GM18873 (cell line): Measurements from ENCODE around the gene ZNF548.
"Not testable (repeated sequence)": the region's sequence is repeated elsewhere in the genome, so short reads cannot be mapped to it uniquely, and the experiment has no call there.

ENCODE experiments used
- ATAC-seq: cut with Tn5 transposase; IDR thresholded peaks from one replicate; pipeline ENCODE4 v1.9.1; 2021; ENCODE audit warnings: mild to moderate bottlenecking, moderate library complexity, moderate number of reproducible peaks; ENCODE audit not compliant: unreplicated experiment, low FRiP score

The ZNF548 gene

GRCh38 chr19:57389730-57390598 lies at the start of gene ZNF548:
ZNF548 (plus strand) TSS chr19:57389854; CDS start chr19:57390100, 246 bp downstream.
- ATAC-seq = peak; percentile 92

- ATAC-seq = no peak
Measured at GRCh38 chr19:57342582-57342981, 47.1 kb upstream of the ZNF548 start.

- no peak for ATAC-seq
Measured at GRCh38 chr19:57348136-57348535, 41.5 kb upstream of the ZNF548 start.

- peak; percentile 71 for ATAC-seq
Measured at GRCh38 chr19:57350877-57351805, 38.5 kb upstream of the ZNF548 start, which contains the start of gene ZNF304. ZNF304 (plus strand) TSS chr19:57351271; CDS start chr19:57351665, 394 bp downstream.

- ATAC-seq = no peak
Measured at GRCh38 chr19:57351867-57352266, 37.8 kb upstream of the ZNF548 start.

GRCh38 chr19:57355916-57356315 lies 33.7 kb upstream of the ZNF548 start:
- no peak for ATAC-seq

GRCh38 chr19:57357406-57357805 lies 32.2 kb upstream of the ZNF548 start:
- ATAC-seq = no peak

GRCh38 chr19:57359300-57359699 lies 30.4 kb upstream of the ZNF548 start:
- no peak for ATAC-seq

GRCh38 chr19:57362419-57362818 lies 27.2 kb upstream of the ZNF548 start:
- no peak for ATAC-seq

GRCh38 chr19:57362997-57363687 lies 26.5 kb upstream of the ZNF548 start, which contains the start of the genes TRAPPC2B and ZNF547:
TRAPPC2B (plus strand) TSS chr19:57363551; CDS start chr19:57364834, 1,283 bp downstream.
ZNF547 (plus strand) TSS chr19:57363551; CDS start chr19:57368556, 5,005 bp downstream.
- ATAC-seq = peak; percentile 87

- ATAC-seq = no peak
Measured at GRCh38 chr19:57363688-57364181, 25.9 kb upstream of the ZNF548 start.

GRCh38 chr19:57366776-57367175 lies 22.9 kb upstream of the ZNF548 start:
- ATAC-seq = no peak

GRCh38 chr19:57374179-57374578 lies 15.5 kb upstream of the ZNF548 start:
- no peak for ATAC-seq

GRCh38 chr19:57374647-57375046 lies 15.0 kb upstream of the ZNF548 start:
- ATAC-seq = not testable (repeated sequence)

GRCh38 chr19:57376151-57376550 lies 13.5 kb upstream of the ZNF548 start:
- ATAC-seq = no peak

- ATAC-seq = no peak
Measured at GRCh38 chr19:57377498-57378146, 12.0 kb upstream of the ZNF548 start.

GRCh38 chr19:57380923-57381322 lies 8.7 kb upstream of the ZNF548 start:
- no peak for ATAC-seq

GRCh38 chr19:57382806-57383488 lies 6.7 kb upstream of the ZNF548 start:
- ATAC-seq = no peak

GRCh38 chr19:57389194-57389729 lies 392 bp upstream of the ZNF548 start:
- ATAC-seq = no peak
